Parathyroid adenoma (tissue), 2 donors: ENCODE measurements around the gene DAAM2.

Experiments
- H2AFZ ChIP-seq: fragments of 300-600 bp; sonication (generic); one replicate; pipeline ENCODE4 v1.7.0; 2017; ENCODE audit warnings: antibody characterized with exemption, mild to moderate bottlenecking
- H3K27ac ChIP-seq: fragments of 300-600 bp; sonication (generic); one replicate; pipeline ENCODE4 v1.7.0; 2017
- H3K27me3 ChIP-seq: fragments of 300-600 bp; sonication (generic); one replicate; pipeline ENCODE4 v1.7.0; 2017; ENCODE audit warnings: low read length; ENCODE audit not compliant: control insufficient read depth, insufficient read depth
- H3K36me3 ChIP-seq: fragments of 300-600 bp; sonication (generic); one replicate; pipeline ENCODE4 v1.7.0; 2017; ENCODE audit warnings: low read length; ENCODE audit not compliant: control insufficient read depth, insufficient read depth
- H3K4me1 ChIP-seq: fragments of 300-600 bp; sonication (generic); one replicate; pipeline ENCODE4 v1.7.0; 2017; ENCODE audit warnings: control low read depth
- H3K4me2 ChIP-seq: fragments of 300-600 bp; sonication (generic); one replicate; pipeline ENCODE4 v1.7.0; 2017; ENCODE audit warnings: low read length
- H3K4me3 ChIP-seq: fragments of 300-600 bp; sonication (generic); one replicate; pipeline ENCODE4 v1.7.0; 2017; ENCODE audit warnings: low read depth, low read length
- H3K79me2 ChIP-seq: fragments of 300-600 bp; sonication (generic); one replicate; pipeline ENCODE4 v1.7.0; 2017; ENCODE audit warnings: control low read depth
- H3K9ac ChIP-seq: fragments of 300-600 bp; sonication (generic); one replicate; pipeline ENCODE4 v1.7.0; 2017; ENCODE audit warnings: mild to moderate bottlenecking
- H3K9me3 ChIP-seq: fragments of 300-600 bp; sonication (generic); one replicate; pipeline ENCODE4 v1.7.0; 2017; ENCODE audit warnings: low read length; ENCODE audit not compliant: control insufficient read depth
- CTCF ChIP-seq: fragments of 300-600 bp; sonication (generic); IDR thresholded peaks from one replicate; pipeline ENCODE4 v1.7.0; 2017; ENCODE audit warnings: antibody characterized with exemption, mild to moderate bottlenecking
- donor health status: primary hyperparathyroidism.

The DAAM2 gene

GRCh38 chr6:39902786-39903465, 110.8 kb downstream of the DAAM2 start:
- TF ChIP-seq CTCF, result no peak
- Histone ChIP-seq H3K27ac (no peak overlapping the region), H3K9me3 (no peaks in the 10 kb centered on the region), H3K4me2 (no peak overlapping the region), H3K36me3 (no peaks in the 10 kb centered on the region), H3K4me3 (no peak overlapping the region), H3K79me2 (no peaks in the 10 kb centered on the region), H3K4me1 (no peaks in the 10 kb centered on the region), H3K9ac (no peak overlapping the region), H3K27me3 (no peaks in the 10 kb centered on the region), H2AFZ (no peak overlapping the region)

GRCh38 chr6:39903656-39904055, 111.5 kb downstream of the DAAM2 start:
- H3K36me3 ChIP-seq, result no peaks in the 10 kb centered on the region
- no peak overlapping the region for H2AFZ ChIP-seq
- no peaks in the 10 kb centered on the region for H3K4me1 ChIP-seq
- no peak overlapping the region for H3K9ac ChIP-seq
- no peaks in the 10 kb centered on the region for H3K9me3 ChIP-seq
- no peaks in the 10 kb centered on the region for H3K27me3 ChIP-seq
- no peaks in the 10 kb centered on the region for H3K79me2 ChIP-seq
- no peak overlapping the region for H3K4me3 ChIP-seq
- H3K27ac ChIP-seq, result no peak overlapping the region
- no peak overlapping the region for H3K4me2 ChIP-seq
- no peak for TF ChIP-seq CTCF

GRCh38 chr6:39904946-39905639, 112.9 kb downstream of the DAAM2 start:
- Histone ChIP-seq H3K9ac (no peak overlapping the region), H3K9me3 (no peaks in the 10 kb centered on the region), H3K4me3 (no peak overlapping the region), H3K4me2 (no peak overlapping the region), H3K79me2 (no peaks in the 10 kb centered on the region), H3K27ac (no peak overlapping the region), H3K36me3 (no peaks in the 10 kb centered on the region), H3K27me3 (no peaks in the 10 kb centered on the region), H3K4me1 (no peaks in the 10 kb centered on the region), H2AFZ (no peak overlapping the region)
- no peak for TF ChIP-seq CTCF

GRCh38 chr6:39905640-39905975, 113.4 kb downstream of the DAAM2 start:
- H3K9me3 ChIP-seq, result no peaks in the 10 kb centered on the region
- no peak overlapping the region for H3K9ac ChIP-seq
- no peak overlapping the region for H3K27ac ChIP-seq
- no peaks in the 10 kb centered on the region for H3K36me3 ChIP-seq
- H3K27me3 ChIP-seq, result no peaks in the 10 kb centered on the region
- H3K4me2 ChIP-seq, result no peak overlapping the region
- H2AFZ ChIP-seq, result no peak overlapping the region
- TF ChIP-seq CTCF, result no peak
- no peaks in the 10 kb centered on the region for H3K79me2 ChIP-seq
- H3K4me1 ChIP-seq, result no peaks in the 10 kb centered on the region
- H3K4me3 ChIP-seq, result no peak overlapping the region

GRCh38 chr6:39906318-39906761, 114.2 kb downstream of the DAAM2 start:
- Histone ChIP-seq H3K9ac (no peak overlapping the region), H3K9me3 (no peaks in the 10 kb centered on the region), H3K79me2 (no peaks in the 10 kb centered on the region), H3K27ac (no peak overlapping the region), H3K36me3 (no peaks in the 10 kb centered on the region), H3K4me3 (no peak overlapping the region), H3K4me1 (no peaks in the 10 kb centered on the region), H3K4me2 (no peak overlapping the region), H3K27me3 (no peaks in the 10 kb centered on the region), H2AFZ (no peak overlapping the region)
- TF ChIP-seq CTCF, result no peak
